HTR-8/SVneo (cell line): ENCODE results near the gene PRSS21.

ENCODE experiments used
- DNase-seq: peaks from one replicate; pipeline ENCODE4 v3.0.0; 2011; ENCODE audit warnings: low spot score, mixed read lengths; ENCODE audit not compliant: insufficient read length
- FAIRE-seq: peaks from 2 replicates; lab custom pipeline; 2011; peaks lifted over from hg19 to GRCh38; lab: Jason Lieb, UNC

PRSS21 gene

GRCh38 chr16:2779151-2779920 lies 37.7 kb upstream of the PRSS21 start:
- DNase-seq (no peak), FAIRE-seq (no peak)

- FAIRE-seq (no peak), DNase-seq (no peak)
These were observed 36.8 kb upstream of the PRSS21 start for GRCh38 chr16:2779978-2780898.

DNA sequence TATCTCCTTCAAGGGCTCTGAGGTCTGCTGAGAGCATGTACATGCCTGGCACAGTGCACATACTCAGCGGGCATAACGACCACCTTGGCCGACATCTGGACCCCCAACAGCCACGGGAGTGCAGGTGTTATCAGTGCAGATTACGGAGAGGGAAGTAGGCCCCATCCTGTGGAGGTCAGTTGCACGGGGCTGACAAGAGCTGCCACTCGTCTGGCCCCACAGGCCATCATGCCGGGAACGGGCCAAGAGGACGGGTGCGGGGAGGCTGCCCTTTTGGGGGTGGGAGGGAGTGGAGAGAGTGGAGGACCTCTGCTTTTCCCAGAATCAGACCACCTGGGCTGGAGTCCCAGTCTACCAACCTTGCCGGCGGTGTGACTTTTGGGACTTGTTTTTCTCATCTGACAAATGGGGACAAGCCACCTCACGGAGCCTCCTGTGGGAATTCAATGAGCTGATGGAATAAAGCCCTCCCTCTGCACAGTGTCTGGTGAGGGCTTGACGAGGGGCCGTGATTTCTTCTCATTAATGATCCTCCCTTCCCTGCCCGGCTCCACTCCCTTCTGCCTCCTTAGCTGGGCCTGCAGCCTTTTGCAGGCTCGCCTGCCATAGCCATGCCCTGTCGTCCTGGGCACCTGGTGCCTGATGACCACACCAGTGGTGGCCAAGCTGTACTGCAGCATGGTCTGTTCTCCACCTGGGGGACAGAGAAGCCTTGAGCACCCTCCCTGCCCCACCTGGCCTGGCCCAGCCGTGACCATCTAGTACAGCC lies 34.3 kb upstream of the PRSS21 start:
- FAIRE-seq (no peak), DNase-seq (no peak)

DNA sequence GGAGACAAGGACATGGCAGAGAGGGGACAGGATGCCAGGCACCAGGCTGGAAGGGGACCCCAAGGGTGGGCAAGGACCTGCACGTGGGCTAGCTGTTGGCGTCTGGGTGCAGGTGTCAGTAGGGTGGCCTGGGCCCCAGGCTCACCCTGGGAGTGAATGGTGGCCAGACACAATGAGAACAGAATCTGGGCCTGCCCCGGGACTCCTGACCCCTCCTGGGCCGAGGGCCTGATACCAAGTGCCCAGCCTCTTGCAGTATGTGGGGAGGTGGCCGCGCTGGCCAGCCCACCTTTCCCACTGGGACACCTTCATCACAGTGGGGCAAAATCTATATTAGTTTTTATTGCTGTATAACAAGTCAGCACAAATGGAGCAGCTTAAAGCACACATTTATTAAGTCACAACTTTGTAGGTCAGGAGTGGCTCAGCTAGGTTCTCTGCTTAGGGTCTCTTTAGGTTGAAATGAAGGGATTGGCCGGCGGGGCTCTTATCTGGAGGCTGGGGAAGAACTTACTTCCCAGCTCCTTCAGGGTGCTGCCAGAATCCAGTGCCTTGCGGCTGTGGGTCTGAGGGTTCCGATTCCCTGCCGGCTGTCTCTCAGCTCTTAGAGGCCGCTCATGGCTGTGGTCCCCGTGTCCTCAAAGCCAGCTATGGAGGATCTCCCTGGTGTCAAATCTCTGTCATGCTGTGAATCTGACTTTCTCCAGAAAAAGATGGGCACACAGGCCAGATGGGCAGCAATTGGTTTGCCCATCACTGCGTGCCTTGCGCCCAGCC lies 33.3 kb upstream of the PRSS21 start:
- FAIRE-seq, result no peak
- no peak for DNase-seq

GRCh38 chr16:2784358-2785100 lies 32.5 kb upstream of the PRSS21 start:
- no peak for DNase-seq
- no peak for FAIRE-seq

GRCh38 chr16:2785101-2785991 lies 31.7 kb upstream of the PRSS21 start:
- DNase-seq (no peak), FAIRE-seq (no peak)

- FAIRE-seq, result no peak
- no peak for DNase-seq
These were observed 30.8 kb upstream of the PRSS21 start for GRCh38 chr16:2786061-2786825.

DNA sequence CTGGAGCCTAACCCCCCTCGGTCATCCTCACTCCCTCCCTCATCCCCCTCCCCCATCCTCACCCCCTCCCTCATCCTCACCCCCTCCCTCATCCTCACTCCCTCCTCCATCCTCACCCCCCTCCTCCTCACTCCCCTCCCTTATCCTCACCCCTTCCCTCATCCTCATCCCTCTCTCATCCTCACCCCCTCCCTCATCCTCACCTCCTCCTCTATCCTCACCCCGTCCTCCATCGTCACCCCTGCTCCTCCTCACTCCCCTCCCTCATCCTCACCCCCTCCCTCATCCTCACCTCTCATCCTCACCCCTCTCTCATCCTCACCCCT lies 30.2 kb upstream of the PRSS21 start:
- no peak for DNase-seq
- no peak for FAIRE-seq

- DNase-seq (no peak), FAIRE-seq (no peak)
These were observed 29.6 kb upstream of the PRSS21 start, which contains the start of gene PRSS33 for GRCh38 chr16:2787406-2787805. Gene PRSS33 (minus strand): TSS chr16:2787560. CDS start chr16:2786547, 1,013 bp downstream.

- FAIRE-seq, result no peak
- DNase-seq, result no peak
These were observed 29.1 kb upstream of the PRSS21 start for GRCh38 chr16:2787961-2788360.

GRCh38 chr16:2790631-2791030 lies 26.4 kb upstream of the PRSS21 start:
- DNase-seq, result no peak

GRCh38 chr16:2791174-2791573 lies 25.9 kb upstream of the PRSS21 start:
- DNase-seq (no peak), FAIRE-seq (no peak)

More at GRCh38 chr16:2790631-2791030, 26.4 kb upstream of the PRSS21 start:
- FAIRE-seq, result no peak

DNA sequence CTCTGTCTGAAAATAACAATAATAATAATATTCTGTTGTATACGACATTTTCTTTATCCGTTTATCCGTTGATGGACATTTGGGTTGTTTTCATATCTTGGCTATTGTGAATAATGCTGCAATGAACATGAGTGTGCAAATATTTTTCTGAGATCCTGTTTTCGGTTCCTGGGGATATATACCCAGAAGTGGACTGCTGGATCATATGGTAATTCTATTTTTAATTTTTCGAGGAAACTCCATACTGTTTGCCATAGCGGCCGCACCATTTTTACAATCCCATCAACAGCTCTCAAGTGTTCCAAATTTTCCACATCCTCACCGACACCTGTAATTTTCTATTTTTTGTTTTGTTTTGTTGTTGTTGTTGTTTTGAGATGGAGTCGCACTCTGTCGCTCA lies 24.1 kb upstream of the PRSS21 start:
- no peak for DNase-seq
- no peak for FAIRE-seq

GRCh38 chr16:2795395-2796143 lies 21.5 kb upstream of the PRSS21 start:
- no peak for FAIRE-seq
- DNase-seq, result no peak

DNA sequence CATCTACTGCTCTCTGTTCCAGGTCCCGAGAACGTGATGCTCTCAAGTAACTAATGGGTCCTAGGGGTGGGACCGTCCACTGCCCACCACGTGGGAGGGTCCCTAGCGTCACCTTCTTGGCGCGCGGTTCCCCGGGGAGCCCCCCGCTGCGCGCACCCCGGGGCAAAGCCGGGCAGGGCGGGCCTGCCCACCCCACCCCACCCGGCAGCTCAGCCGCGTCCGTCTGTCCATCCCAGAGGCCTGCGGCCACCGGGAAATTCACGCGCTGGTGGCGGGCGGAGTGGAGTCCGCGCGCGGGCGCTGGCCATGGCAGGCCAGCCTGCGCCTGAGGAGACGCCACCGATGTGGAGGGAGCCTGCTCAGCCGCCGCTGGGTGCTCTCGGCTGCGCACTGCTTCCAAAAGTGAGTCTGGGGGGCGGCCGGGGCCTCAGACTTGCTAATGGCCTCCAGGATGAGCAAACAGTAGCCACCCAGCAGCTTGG lies 18.3 kb upstream of the PRSS21 start:
- DNase-seq, result no peak
- FAIRE-seq, result no peak

GRCh38 chr16:2799205-2799858 lies 17.7 kb upstream of the PRSS21 start:
- FAIRE-seq, result no peak
- no peak for DNase-seq
